Smooth muscle cell (in vitro differentiated cells): ENCODE results near the gene TRIM41. TPM values are rescaled to one million over a fixed set of nuclear protein-coding genes. Genes with fewer than 3 reads are reported as not detected.

Experiments
- DNase-seq: peaks from one replicate; lab custom pipeline; 2025; ENCODE audit not compliant: unreplicated experiment; lab: John Stamatoyannopoulos, UW
- H2AFZ ChIP-seq: fragments of 200-600 bp; sonication (generic); 2 replicates; pipeline ENCODE4 v1.6.0; 2016; ENCODE audit warnings: antibody characterized with exemption, low read depth, mild to moderate bottlenecking
- H3F3A ChIP-seq: fragments of 200-600 bp; sonication (generic); 2 replicates; pipeline ENCODE4 v1.6.0; 2017; ENCODE audit warnings: antibody characterized with exemption, low read depth
- H3K27ac ChIP-seq: fragments of 200-600 bp; sonication (generic); 2 replicates; pipeline ENCODE4 v1.5.1; 2016; ENCODE audit warnings: low read depth, mild to moderate bottlenecking
- H3K27me3 ChIP-seq: fragments of 200-600 bp; sonication (generic); 2 replicates; pipeline ENCODE4 v1.6.1; 2016; ENCODE audit warnings: low read depth, mild to moderate bottlenecking
- H3K36me3 ChIP-seq: fragments of 200-600 bp; sonication (generic); 2 replicates; pipeline ENCODE4 v1.5.1; 2016; ENCODE audit warnings: low read depth
- H3K4me1 ChIP-seq: fragments of 200-600 bp; sonication (generic); 2 replicates; pipeline ENCODE4 v1.5.1; 2016; ENCODE audit warnings: low read depth
- H3K4me2 ChIP-seq: fragments of 200-600 bp; sonication (generic); 2 replicates; pipeline ENCODE4 v1.6.0; 2016; ENCODE audit warnings: mild to moderate bottlenecking
- H3K4me3 ChIP-seq: fragments of 200-600 bp; sonication (generic); 2 replicates; pipeline ENCODE4 v1.5.1; 2016; ENCODE audit warnings: mild to moderate bottlenecking
- H3K79me2 ChIP-seq: fragments of 200-600 bp; sonication (generic); 2 replicates; pipeline ENCODE4 v1.6.0; 2016; ENCODE audit warnings: low read depth, mild to moderate bottlenecking
- H3K9ac ChIP-seq: fragments of 200-600 bp; sonication (generic); 2 replicates; pipeline ENCODE4 v1.6.0; 2016; ENCODE audit warnings: low read depth
- H3K9me3 ChIP-seq: fragments of 200-600 bp; sonication (generic); replicated peaks from 2 replicates; pipeline ENCODE4 v1.5.1; 2016; ENCODE audit warnings: low read depth
- H4K20me1 ChIP-seq: fragments of 200-600 bp; sonication (generic); 2 replicates; pipeline ENCODE4 v1.6.0; 2016; ENCODE audit warnings: low read depth
- CTCF ChIP-seq: fragments of 200-600 bp; sonication (generic); IDR thresholded peaks from 2 replicates; pipeline ENCODE4 v1.5.1; 2017; ENCODE audit warnings: borderline replicate concordance, mild to moderate bottlenecking, antibody characterized with exemption; ENCODE audit not compliant: insufficient read depth, poor library complexity, severe bottlenecking
- WGBS: methylation state at CpG from one replicate; pipeline ENCODE4 v1.1.7; 2016; ENCODE audit warnings: low lambda C conversion rate; 5-methylcytosine and 5-hydroxymethylcytosine counted together
- polyA plus RNA-seq: library from polyadenylated mRNA; unstranded; fragments of >200 nt; fragmentation: Nextera tagmentation; extraction: Ambion mirVana; gene quantifications from 2 replicates; pipeline ENCODE4 v1.2.1, GENCODE V29; 2016
- total RNA-seq: library from RNA; depleted of rRNA; stranded (reverse); fragments of >200 nt; gene quantifications from 2 replicates; pipeline ENCODE4 v1.2.3, GENCODE V29; 2014

Gene TRIM41
- total and polyA plus RNA-seq, 2 experiments from 2014 or later = 2.4 to 7.5 TPM

- Histone ChIP-seq H3K9me3 (no peaks in the 10 kb centered on the region), H3K36me3 (no peaks in the 10 kb centered on the region), H3F3A (peaks cover 3% of the 10 kb centered on the region), H2AFZ (peak overlapping the region; percentile 91), H3K27ac (no peak overlapping the region), H3K4me2 (peak overlapping the region; percentile 93), H3K27me3 (no peaks in the 10 kb centered on the region), H3K4me3 (peak overlapping the region; percentile 73), H3K9ac (peak overlapping the region; percentile 24), H4K20me1 (no peaks in the 10 kb centered on the region), H3K4me1 (peaks cover 8% of the 10 kb centered on the region), H3K79me2 (no peaks in the 10 kb centered on the region)
- DNase-seq = no peak
- TF ChIP-seq CTCF = peak; percentile 11
- under 1% methylated on average over 56 of the region's 66 CpGs for WGBS
Measured at GRCh38 chr5:181190711-181191525, 32.2 kb upstream of the TRIM41 start.

- TF ChIP-seq CTCF = no peak
- Histone ChIP-seq H3K36me3 (no peaks in the 10 kb centered on the region), H3F3A (no peaks in the 10 kb centered on the region), H4K20me1 (no peaks in the 10 kb centered on the region), H2AFZ (peak overlapping the region; percentile 91), H3K9me3 (no peaks in the 10 kb centered on the region), H3K79me2 (no peaks in the 10 kb centered on the region), H3K27ac (peak overlapping the region; percentile 13), H3K9ac (peak overlapping the region; percentile 70), H3K4me1 (peaks cover 8% of the 10 kb centered on the region), H3K27me3 (no peaks in the 10 kb centered on the region), H3K4me2 (peak overlapping the region; percentile 93), H3K4me3 (peak overlapping the region; percentile 73)
- DNase-seq = no peak
- WGBS = under 1% methylated on average over 63 of the region's 64 CpGs
Measured at GRCh38 chr5:181191526-181192336, 31.4 kb upstream of the TRIM41 start.

GRCh38 chr5:181192337-181193046 is 30.6 kb upstream of the TRIM41 start:
- H4K20me1 ChIP-seq = no peaks in the 10 kb centered on the region
- DNase-seq = no peak
- no peaks in the 10 kb centered on the region for H3K27me3 ChIP-seq
- H3K4me1 ChIP-seq = peaks cover 8% of the 10 kb centered on the region
- H3F3A ChIP-seq = no peaks in the 10 kb centered on the region
- H3K79me2 ChIP-seq = no peaks in the 10 kb centered on the region
- 71% methylated on average over 12 of the region's 12 CpGs for WGBS
- H3K9me3 ChIP-seq = no peaks in the 10 kb centered on the region
- H3K4me2 ChIP-seq = peak overlapping the region; percentile 85
- peak overlapping the region; percentile 47 for H2AFZ ChIP-seq
- H3K4me3 ChIP-seq = peak overlapping the region; percentile 73
- H3K36me3 ChIP-seq = no peaks in the 10 kb centered on the region
- no peak overlapping the region for H3K27ac ChIP-seq
- no peak for TF ChIP-seq CTCF
- peak overlapping the region; percentile 70 for H3K9ac ChIP-seq
